Adrenal gland (tissue), 12 donors: ENCODE results near the gene PPIL4. TPM values are rescaled to one million over a fixed set of nuclear protein-coding genes. Genes with fewer than 3 reads are reported as not detected.

ENCODE experiments used
- DNase-seq, 7 donors: peaks; one replicate each; pipeline ENCODE4 v3.0.0-alpha.2; 2019 to 2020
- H3K27ac ChIP-seq, 5 donors: fragments of 200-600 bp; sonication (generic) in 4 of 5; 1 replicate in 3 of 5; 2 replicates in 2 of 5; pipeline versions ENCODE4 v1.5.1 to v1.8.0; 2016 to 2020; ENCODE audit warnings: mild to moderate bottlenecking in 1 of 5
- H3K27me3 ChIP-seq: fragments of 200-600 bp; 2 replicates; pipeline ENCODE4 v1.8.0; 2021
- H3K36me3 ChIP-seq, 2 donors: fragments of 200-600 bp; replicated peaks in 1 of 2; 1 replicate in 1 of 2; 2 replicates in 1 of 2; pipeline versions ENCODE4 v1.5.1 to v1.8.0; 2018 to 2022
- H3K4me1 ChIP-seq, 2 donors: fragments of 200-600 bp; replicated peaks in 1 of 2; 1 replicate in 1 of 2; 2 replicates in 1 of 2; pipeline versions ENCODE4 v1.5.1 to v1.8.0; 2018 to 2021
- H3K4me3 ChIP-seq, 4 donors: fragments of 200-600 bp; sonication (generic) in 3 of 4; one replicate each; pipeline ENCODE4 v1.5.1; 2016 to 2018
- H3K9me3 ChIP-seq, 3 donors: fragments of 200-600 bp; sonication (generic) in 1 of 3; replicated peaks in 1 of 3; 1 replicate in 2 of 3; 2 replicates in 1 of 3; pipeline versions ENCODE4 v1.5.1 to v1.8.0; 2016 to 2021
- CTCF ChIP-seq, 6 experiments: fragments of 450-650 bp in 4 of 6; fragments of 200-600 bp in 2 of 6; sonication (generic) in 1 of 6; IDR thresholded peaks; 1 replicate in 5 of 6; 2 replicates in 1 of 6; pipeline versions ENCODE4 v1.5.1 to v1.8.0; 2016 to 2021; ENCODE audit warnings: antibody characterized with exemption in 6 of 6, mild to moderate bottlenecking in 2 of 6, moderate library complexity in 1 of 6
- POLR2A ChIP-seq, 2 donors: fragments of 450-650 bp; IDR thresholded peaks; one replicate each; pipeline ENCODE4 v1.6.1; 2017; ENCODE audit warnings: antibody characterized with exemption in 2 of 2, mild to moderate bottlenecking in 2 of 2, moderate library complexity in 1 of 2
- WGBS, 4 donors: extraction: QIAGEN DNeasy Blood & Tissue Kit in 2 of 4; methylation state at CpG; one replicate each; pipeline versions ENCODE4 v1.1.5 to v1.1.7; 2013 to 2017; 5-methylcytosine and 5-hydroxymethylcytosine counted together
- intact Hi-C, 2 donors: fragments of 100-400 bp; cut with DNase I; formaldehyde crosslinking; loops; one replicate each; pipeline versions ENCODE4 v1.14.1 to v1.15.0; 2022 to 2023
- polyA plus RNA-seq, 3 donors: library from polyadenylated mRNA; stranded (reverse); fragments of 200-250 nt in 2 of 3; fragments of 350-450 nt in 1 of 3; fragmentation: Illumina TruSeq in 1 of 3; extraction: RNeasy Lipid Tissue Mini Kit (QIAGEN cat#74804) in 1 of 3; gene quantifications; one replicate each; pipeline ENCODE4 v1.2.3, GENCODE V29; 2013 to 2014
- total RNA-seq, 9 donors: library from RNA; depleted of rRNA in 4 of 9; stranded (reverse); fragments of >200 nt in 4 of 9; fragments of 120-200 nt in 1 of 9; fragmentation: NEBNext Ultra II Directional in 1 of 9; extraction: Animal tissue kit (Norgen Biotek cat#: 25700) in 1 of 9; gene quantifications; one replicate each; pipeline versions ENCODE4 v1.1.0 to v1.2.4, GENCODE V29; 2013 to 2023
- donor health status: healthy with polysubstance abuse.
- donor health status: Bipolar disorder and iron deficiency.
- donor health status: DM: yes; HTN: yes; CAD: no.
- donor health status: DM: no; HTN: no; CAD: no.
- donor health status: DM: no; HTN: no; CAD: no.
- donor health status: DM: yes; HTN: yes; CAD: no.

Gene PPIL4
- total and polyA plus RNA-seq, 12 donors: 15.1 to 56.9 (median 25.8) TPM

GRCh38 chr6:149551920-149552319, 6.1 kb upstream of the PPIL4 start:
- 62 to 82% (median 73%) methylated on average over 2 to 5 of the region's 5 CpGs for WGBS, 4 donors
- no peaks in the 10 kb centered on the region for H3K9me3 ChIP-seq
- H3K36me3 ChIP-seq: no peaks in the 10 kb centered on the region
- H3K27me3 ChIP-seq: no peaks in the 10 kb centered on the region
- no peak for DNase-seq
- TF ChIP-seq CTCF (IDR thresholded peaks at IDR 0.05) (no peak), POLR2A (IDR thresholded peaks at IDR 0.05) (no peak)
- no peak overlapping the region for H3K27ac ChIP-seq
- intact Hi-C loops: no loop called here
- H3K4me3 ChIP-seq: no peak overlapping the region
- no peaks in the 10 kb centered on the region for H3K4me1 ChIP-seq

GRCh38 chr6:149545258-149545753, 537 bp downstream of the PPIL4 start:
- WGBS, 4 donors: 0% methylated on average over 10 to 16 of the region's 16 CpGs
- intact Hi-C loops: no loop called here
- Histone ChIP-seq H3K27ac (peak overlapping the region; percentile 82 to 99 (median 97)), H3K27me3 (no peaks in the 10 kb centered on the region), H3K4me1 (peaks cover 18 to 35% of the 10 kb centered on the region in 2 donors), H3K36me3 (peaks cover 0 to 6% of the 10 kb centered on the region in 2 donors), H3K9me3 (no peaks in the 10 kb centered on the region), H3K4me3 (peak overlapping the region; percentile 73 to 98 (median 86))
- TF ChIP-seq POLR2A (IDR thresholded peaks at IDR 0.05): no peak
- peak in 1 of 6 experiments; percentile 9 for TF ChIP-seq CTCF (IDR thresholded peaks at IDR 0.05)
- DNase-seq: peak; percentile 36 to 73 (median 49)

- Histone ChIP-seq H3K4me3 (peak overlapping the region; percentile 73 to 98 (median 86)), H3K4me1 (peaks cover 18 to 35% of the 10 kb centered on the region in 2 donors), H3K27me3 (no peaks in the 10 kb centered on the region), H3K36me3 (peaks cover 0 to 12% of the 10 kb centered on the region in 2 donors), H3K9me3 (no peaks in the 10 kb centered on the region), H3K27ac (peak overlapping the region in 3 of 5 donors; percentile 97 to 99 (median 98))
- no peak for DNase-seq
- intact Hi-C loops: no loop called here
- WGBS, 4 donors: 13 to 28% (median 23%) methylated on average over 12 of the region's 12 CpGs
- TF ChIP-seq POLR2A (IDR thresholded peaks at IDR 0.05) (no peak), CTCF (IDR thresholded peaks at IDR 0.05) (no peak)
Observed at GRCh38 chr6:149544646-149545257, 1.1 kb downstream of the PPIL4 start.

- Histone ChIP-seq H3K4me3 (no peak overlapping the region), H3K36me3 (peaks cover 0 to 48% of the 10 kb centered on the region in 2 donors), H3K4me1 (peaks cover 14 to 30% of the 10 kb centered on the region in 2 donors), H3K27me3 (no peaks in the 10 kb centered on the region), H3K9me3 (no peaks in the 10 kb centered on the region), H3K27ac (no peak overlapping the region)
- TF ChIP-seq CTCF (IDR thresholded peaks at IDR 0.05) (no peak), POLR2A (IDR thresholded peaks at IDR 0.05) (no peak)
- WGBS, 4 donors: 90 to 96% (median 91%) methylated on average over 2 of the region's 2 CpGs
- intact Hi-C loops: no loop called here
- no peak for DNase-seq
Observed at GRCh38 chr6:149541139-149541538, 4.7 kb downstream of the PPIL4 start.
